GM18505 (cell line): ENCODE data around the gene FAM217A.
"Not testable (repeated sequence)": the region's sequence is repeated elsewhere in the genome, so short reads cannot be mapped to it uniquely, and the experiment has no call there.

Source experiments
- ATAC-seq: cut with Tn5 transposase; IDR thresholded peaks from one replicate; pipeline ENCODE4 v1.9.1; 2021; ENCODE audit not compliant: unreplicated experiment
- POLR2A ChIP-seq: IDR thresholded peaks from 4 replicates; pipeline ENCODE4 v1.6.1; 2011; ENCODE audit warnings: borderline replicate concordance; ENCODE audit not compliant: insufficient read depth, insufficient read length; ENCODE audit errors: extremely low read depth

FAM217A gene

GRCh38 chr6:4078691-4079471 lies at the start of gene FAM217A:
Gene FAM217A (minus strand): TSS chr6:4079137. CDS start chr6:4077414, 1,723 bp downstream.
- no peak for TF ChIP-seq POLR2A

GRCh38 chr6:4128072-4128471 lies 49.1 kb upstream of the FAM217A start:
- no peak for ATAC-seq

More at GRCh38 chr6:4078691-4079471, at the start of gene FAM217A:
- no peak for ATAC-seq

GRCh38 chr6:4125933-4126864 lies 47.3 kb upstream of the FAM217A start:
- ATAC-seq, result no peak
- TF ChIP-seq POLR2A, result no peak

More at GRCh38 chr6:4128072-4128471, 49.1 kb upstream of the FAM217A start:
- no peak for TF ChIP-seq POLR2A

GRCh38 chr6:4125500-4125899 lies 46.6 kb upstream of the FAM217A start:
- TF ChIP-seq POLR2A, result no peak
- ATAC-seq, result no peak

GRCh38 chr6:4124351-4124750 lies 45.4 kb upstream of the FAM217A start:
- no peak for ATAC-seq
- no peak for TF ChIP-seq POLR2A

GRCh38 chr6:4115741-4116140 lies 36.8 kb upstream of the FAM217A start:
- no peak for TF ChIP-seq POLR2A

GRCh38 chr6:4114123-4114522 lies 35.2 kb upstream of the FAM217A start:
- ATAC-seq, result no peak
- TF ChIP-seq POLR2A, result no peak

More at GRCh38 chr6:4115741-4116140, 36.8 kb upstream of the FAM217A start:
- ATAC-seq, result no peak

- ATAC-seq, result no peak
- TF ChIP-seq POLR2A, result no peak
Observed at GRCh38 chr6:4113649-4114048, 34.7 kb upstream of the FAM217A start.

- ATAC-seq, result no peak
- no peak for TF ChIP-seq POLR2A
Observed at GRCh38 chr6:4112366-4112765, 33.4 kb upstream of the FAM217A start.

- not testable (repeated sequence) for ATAC-seq
Observed at GRCh38 chr6:4109363-4109815, 30.5 kb upstream of the FAM217A start.

- ATAC-seq, result no peak
- TF ChIP-seq POLR2A, result no peak
Observed at GRCh38 chr6:4108561-4109093, 29.7 kb upstream of the FAM217A start.

GRCh38 chr6:4107873-4108272 lies 28.9 kb upstream of the FAM217A start:
- ATAC-seq, result no peak
- no peak for TF ChIP-seq POLR2A

- TF ChIP-seq POLR2A, result no peak
- no peak for ATAC-seq
Observed at GRCh38 chr6:4105980-4106536, 27.1 kb upstream of the FAM217A start.
